NB4 (cell line): ENCODE data around the gene SYNGR1.

Experiments used
- CTCF ChIP-seq: IDR thresholded peaks from one replicate; pipeline ENCODE4 v1.5.1; 2012; ENCODE audit warnings: low read depth, low read length
- POLR2A ChIP-seq: IDR thresholded peaks from 2 replicates; pipeline ENCODE4 v1.6.1; 2011; ENCODE audit warnings: mild to moderate bottlenecking; ENCODE audit not compliant: insufficient read length; ENCODE audit errors: extremely low read depth

- no peak for TF ChIP-seq CTCF
- TF ChIP-seq POLR2A: no peak
These were observed 81.5 kb downstream of the SYNGR1 start for GRCh38 chr22:39431216-39431801.
